Adrenal gland (tissue), 12 donors: ENCODE data around the gene PPM1J. TPM values are rescaled to one million over a fixed set of nuclear protein-coding genes. Genes with fewer than 3 reads are reported as not detected.
A peak's percentile ranks its signal among the peaks of the same experiment; 100 is the strongest.

Source experiments
- DNase-seq, 7 donors: peaks; one replicate each; pipeline ENCODE4 v3.0.0-alpha.2; 2019 to 2020
- H3K27ac ChIP-seq, 5 donors: fragments of 200-600 bp; sonication (generic) in 4 of 5; 1 replicate in 3 of 5; 2 replicates in 2 of 5; pipeline versions ENCODE4 v1.5.1 to v1.8.0; 2016 to 2020; ENCODE audit warnings: mild to moderate bottlenecking in 1 of 5
- H3K27me3 ChIP-seq: fragments of 200-600 bp; 2 replicates; pipeline ENCODE4 v1.8.0; 2021
- H3K36me3 ChIP-seq, 2 donors: fragments of 200-600 bp; replicated peaks in 1 of 2; 1 replicate in 1 of 2; 2 replicates in 1 of 2; pipeline versions ENCODE4 v1.5.1 to v1.8.0; 2018 to 2022
- H3K4me1 ChIP-seq, 2 donors: fragments of 200-600 bp; replicated peaks in 1 of 2; 1 replicate in 1 of 2; 2 replicates in 1 of 2; pipeline versions ENCODE4 v1.5.1 to v1.8.0; 2018 to 2021
- H3K4me3 ChIP-seq, 4 donors: fragments of 200-600 bp; sonication (generic) in 3 of 4; one replicate each; pipeline ENCODE4 v1.5.1; 2016 to 2018
- H3K9me3 ChIP-seq, 3 donors: fragments of 200-600 bp; sonication (generic) in 1 of 3; replicated peaks in 1 of 3; 1 replicate in 2 of 3; 2 replicates in 1 of 3; pipeline versions ENCODE4 v1.5.1 to v1.8.0; 2016 to 2021
- POLR2A ChIP-seq, 2 donors: fragments of 450-650 bp; IDR thresholded peaks; one replicate each; pipeline ENCODE4 v1.6.1; 2017; ENCODE audit warnings: antibody characterized with exemption in 2 of 2, mild to moderate bottlenecking in 2 of 2, moderate library complexity in 1 of 2
- WGBS, 4 donors: extraction: QIAGEN DNeasy Blood & Tissue Kit in 2 of 4; methylation state at CpG; one replicate each; pipeline versions ENCODE4 v1.1.5 to v1.1.7; 2013 to 2017; 5-methylcytosine and 5-hydroxymethylcytosine counted together
- intact Hi-C, 2 donors: fragments of 100-400 bp; cut with DNase I; formaldehyde crosslinking; loops; one replicate each; pipeline versions ENCODE4 v1.14.1 to v1.15.0; 2022 to 2023
- polyA plus RNA-seq, 3 donors: library from polyadenylated mRNA; stranded (reverse); fragments of 200-250 nt in 2 of 3; fragments of 350-450 nt in 1 of 3; fragmentation: Illumina TruSeq in 1 of 3; extraction: RNeasy Lipid Tissue Mini Kit (QIAGEN cat#74804) in 1 of 3; gene quantifications; one replicate each; pipeline ENCODE4 v1.2.3, GENCODE V29; 2013 to 2014
- total RNA-seq, 9 donors: library from RNA; depleted of rRNA in 4 of 9; stranded (reverse); fragments of >200 nt in 4 of 9; fragments of 120-200 nt in 1 of 9; fragmentation: NEBNext Ultra II Directional in 1 of 9; extraction: Animal tissue kit (Norgen Biotek cat#: 25700) in 1 of 9; gene quantifications; one replicate each; pipeline versions ENCODE4 v1.1.0 to v1.2.4, GENCODE V29; 2013 to 2023
- TF ChIP-seq, protein P1 (sequence below), 6 experiments: fragments of 450-650 bp in 4 of 6; fragments of 200-600 bp in 2 of 6; sonication (generic) in 1 of 6; IDR thresholded peaks; 1 replicate in 5 of 6; 2 replicates in 1 of 6; pipeline versions ENCODE4 v1.5.1 to v1.8.0; 2016 to 2021; ENCODE audit warnings: antibody characterized with exemption in 6 of 6, mild to moderate bottlenecking in 2 of 6, moderate library complexity in 1 of 6
- donor health status: healthy with polysubstance abuse.
- donor health status: Bipolar disorder and iron deficiency.
- donor health status: DM: yes; HTN: yes; CAD: no.
- donor health status: DM: no; HTN: no; CAD: no.
- donor health status: DM: no; HTN: no; CAD: no.
- donor health status: DM: yes; HTN: yes; CAD: no.

PPM1J gene
- total and polyA plus RNA-seq, 12 donors: 0.31 to 5.1 (median 1.0) TPM; not detected in 1

DNA sequence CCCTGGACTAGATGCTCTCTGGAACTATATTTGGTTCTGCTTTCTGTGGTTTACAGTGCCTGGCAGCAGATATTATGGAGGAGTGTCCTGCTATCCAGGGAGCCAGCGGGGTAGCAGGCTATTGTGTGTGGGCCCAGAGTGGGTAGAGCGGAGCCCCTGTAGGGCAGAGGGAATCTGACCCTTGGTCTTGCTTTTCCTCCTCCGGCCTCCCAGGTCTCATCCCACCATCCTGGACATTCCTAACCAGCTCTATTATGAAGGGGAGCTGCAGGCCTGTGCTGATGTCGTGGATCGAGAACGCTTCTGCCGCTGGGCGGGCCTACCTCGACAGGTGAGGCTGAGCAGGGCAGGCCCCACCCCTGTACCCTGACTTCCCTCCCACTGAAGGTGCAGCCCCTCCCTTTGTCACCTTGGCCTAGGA is 17.3 kb downstream of the PPM1J start:
- DNase-seq: peak in 1 of 7 donors; percentile 58
- TF ChIP-seq, protein P1, sequence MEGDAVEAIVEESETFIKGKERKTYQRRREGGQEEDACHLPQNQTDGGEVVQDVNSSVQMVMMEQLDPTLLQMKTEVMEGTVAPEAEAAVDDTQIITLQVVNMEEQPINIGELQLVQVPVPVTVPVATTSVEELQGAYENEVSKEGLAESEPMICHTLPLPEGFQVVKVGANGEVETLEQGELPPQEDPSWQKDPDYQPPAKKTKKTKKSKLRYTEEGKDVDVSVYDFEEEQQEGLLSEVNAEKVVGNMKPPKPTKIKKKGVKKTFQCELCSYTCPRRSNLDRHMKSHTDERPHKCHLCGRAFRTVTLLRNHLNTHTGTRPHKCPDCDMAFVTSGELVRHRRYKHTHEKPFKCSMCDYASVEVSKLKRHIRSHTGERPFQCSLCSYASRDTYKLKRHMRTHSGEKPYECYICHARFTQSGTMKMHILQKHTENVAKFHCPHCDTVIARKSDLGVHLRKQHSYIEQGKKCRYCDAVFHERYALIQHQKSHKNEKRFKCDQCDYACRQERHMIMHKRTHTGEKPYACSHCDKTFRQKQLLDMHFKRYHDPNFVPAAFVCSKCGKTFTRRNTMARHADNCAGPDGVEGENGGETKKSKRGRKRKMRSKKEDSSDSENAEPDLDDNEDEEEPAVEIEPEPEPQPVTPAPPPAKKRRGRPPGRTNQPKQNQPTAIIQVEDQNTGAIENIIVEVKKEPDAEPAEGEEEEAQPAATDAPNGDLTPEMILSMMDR (IDR thresholded peaks at IDR 0.05): no peak
- TF ChIP-seq POLR2A (IDR thresholded peaks at IDR 0.05): no peak
- peaks cover 25 to 44% of the 10 kb centered on the region in 2 donors for H3K4me1 ChIP-seq
- H3K9me3 ChIP-seq: no peaks in the 10 kb centered on the region
- no peak overlapping the region for H3K4me3 ChIP-seq
- intact Hi-C loops: no loop called here
- H3K27me3 ChIP-seq: no peaks in the 10 kb centered on the region
- H3K36me3 ChIP-seq: peaks cover 0 to 87% of the 10 kb centered on the region in 2 donors
- H3K27ac ChIP-seq: peak overlapping the region in 1 of 5 donors; percentile 95
- WGBS, 4 donors: 89 to 97% (median 94%) methylated on average over 9 of the region's 9 CpGs

DNA sequence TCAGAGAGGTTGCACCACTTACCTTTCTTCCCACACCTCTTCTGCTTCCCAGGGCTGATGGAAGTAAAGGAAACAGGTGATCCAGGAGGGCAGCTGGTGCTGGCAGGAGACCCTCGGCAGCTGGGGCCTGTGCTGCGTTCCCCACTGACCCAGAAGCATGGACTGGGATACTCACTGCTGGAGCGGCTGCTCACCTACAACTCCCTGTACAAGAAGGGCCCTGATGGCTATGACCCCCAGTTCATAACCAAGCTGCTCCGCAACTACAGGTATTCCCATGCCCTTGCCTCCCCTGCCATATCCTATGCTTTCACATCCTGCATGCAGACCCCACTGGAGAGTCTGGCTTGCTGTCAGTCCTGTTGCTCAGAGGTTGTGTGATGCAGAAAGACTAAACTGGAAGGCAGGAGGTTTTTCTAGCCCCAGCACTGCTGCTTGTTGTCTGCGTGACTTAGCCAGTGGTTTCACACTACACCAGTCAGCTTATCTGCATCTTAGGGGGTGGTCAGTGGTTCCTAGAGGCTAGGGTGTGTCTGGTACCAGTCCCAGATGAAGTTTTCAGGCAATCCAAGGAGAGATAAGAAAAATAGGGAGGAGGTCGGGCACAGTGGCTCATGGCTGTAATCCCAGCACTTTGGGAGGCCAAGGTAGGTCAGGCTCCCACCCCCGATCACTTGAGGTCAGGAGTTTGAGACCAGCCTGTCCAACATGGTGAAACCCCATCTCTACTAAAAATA is 18.4 kb downstream of the PPM1J start:
- WGBS, 4 donors: 55 to 92% (median 88%) methylated on average over 4 to 7 of the region's 7 CpGs
- H3K27ac ChIP-seq: no peak overlapping the region
- DNase-seq: peak in 1 of 7 donors; percentile 43
- no peak overlapping the region for H3K4me3 ChIP-seq
- TF ChIP-seq, protein P1 (IDR thresholded peaks at IDR 0.05): no peak
- no peak for TF ChIP-seq POLR2A (IDR thresholded peaks at IDR 0.05)
- intact Hi-C loops: no loop called here
- H3K4me1 ChIP-seq: peaks cover 24 to 38% of the 10 kb centered on the region in 2 donors
- H3K9me3 ChIP-seq: no peaks in the 10 kb centered on the region
- no peaks in the 10 kb centered on the region for H3K27me3 ChIP-seq
- peaks cover 0 to 87% of the 10 kb centered on the region in 2 donors for H3K36me3 ChIP-seq

DNA sequence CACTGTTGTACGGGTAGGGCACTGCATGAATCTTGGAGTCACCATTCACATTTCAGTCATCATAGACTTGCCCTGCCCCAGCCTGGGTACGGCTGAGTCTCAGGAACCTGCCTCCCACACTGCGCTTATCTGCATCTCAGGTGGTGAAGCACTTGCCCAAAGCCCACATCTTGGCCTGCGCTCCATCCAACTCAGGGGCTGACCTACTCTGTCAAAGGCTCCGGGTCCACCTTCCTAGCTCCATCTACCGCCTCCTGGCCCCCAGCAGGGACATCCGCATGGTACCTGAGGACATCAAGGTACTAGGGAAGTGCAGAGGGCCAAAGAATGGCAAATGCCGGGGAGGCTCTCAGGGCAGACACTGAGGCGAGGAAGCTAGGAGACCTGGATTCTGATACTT is 19.9 kb downstream of the PPM1J start:
- TF ChIP-seq, protein P1 (IDR thresholded peaks at IDR 0.05): no peak
- TF ChIP-seq POLR2A (IDR thresholded peaks at IDR 0.05): no peak
- Histone ChIP-seq H3K4me3 (no peak overlapping the region), H3K36me3 (peaks cover 0 to 92% of the 10 kb centered on the region in 2 donors), H3K27me3 (no peaks in the 10 kb centered on the region), H3K9me3 (no peaks in the 10 kb centered on the region), H3K27ac (no peak overlapping the region), H3K4me1 (peaks cover 9 to 23% of the 10 kb centered on the region in 2 donors)
- no peak for DNase-seq
- intact Hi-C loops: no loop called here
- WGBS, 4 donors: 92 to 97% (median 96%) methylated on average over 8 to 9 of the region's 9 CpGs

DNA sequence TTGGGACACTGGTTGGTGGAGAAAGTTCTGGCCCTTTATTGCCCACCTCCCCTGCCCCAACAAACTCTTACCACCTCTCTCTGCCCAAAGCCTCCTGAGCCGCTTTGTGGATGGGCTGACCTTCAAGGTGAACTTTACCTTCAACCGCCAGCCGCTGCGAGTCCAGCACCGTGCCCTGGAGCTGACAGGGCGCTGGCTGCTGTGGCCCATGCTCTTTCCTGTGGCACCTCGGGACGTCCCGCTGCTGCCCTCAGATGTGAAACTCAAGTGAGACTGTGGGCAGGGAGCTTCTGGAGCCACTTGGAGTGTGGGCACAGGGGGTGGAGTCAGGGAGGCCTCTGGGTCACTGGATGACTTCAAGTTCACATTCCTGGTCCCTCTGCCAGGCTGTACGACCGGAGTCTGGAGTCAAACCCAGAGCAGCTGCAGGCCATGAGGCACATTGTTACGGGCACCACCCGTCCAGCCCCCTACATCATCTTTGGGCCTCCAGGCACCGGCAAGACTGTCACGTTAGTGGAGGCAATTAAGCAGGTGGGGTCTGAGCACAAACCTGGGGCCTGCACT is 20.7 kb downstream of the PPM1J start:
- no peak for DNase-seq
- Histone ChIP-seq H3K27me3 (no peaks in the 10 kb centered on the region), H3K36me3 (peaks cover 0 to 93% of the 10 kb centered on the region in 2 donors), H3K4me1 (peaks cover under 1 to 15% of the 10 kb centered on the region in 2 donors), H3K4me3 (no peak overlapping the region), H3K27ac (no peak overlapping the region), H3K9me3 (no peaks in the 10 kb centered on the region)
- TF ChIP-seq, protein P1 (IDR thresholded peaks at IDR 0.05): no peak
- no peak for TF ChIP-seq POLR2A (IDR thresholded peaks at IDR 0.05)
- intact Hi-C loops: no loop called here
- 83 to 100% (median 86%) methylated on average over 3 to 15 of the region's 15 CpGs for WGBS, 4 donors
